HG02759 (cell line): Measurements from ENCODE around the gene TIRAP.
"Not testable (repeated sequence)": the region's sequence is repeated elsewhere in the genome, so short reads cannot be mapped to it uniquely, and the experiment has no call there.

Source experiments
- ATAC-seq: cut with Tn5 transposase; IDR thresholded peaks from one replicate; pipeline ENCODE4 v1.9.1; 2021; ENCODE audit warnings: mild to moderate bottlenecking, moderate library complexity; ENCODE audit not compliant: unreplicated experiment

The TIRAP gene, protein sequence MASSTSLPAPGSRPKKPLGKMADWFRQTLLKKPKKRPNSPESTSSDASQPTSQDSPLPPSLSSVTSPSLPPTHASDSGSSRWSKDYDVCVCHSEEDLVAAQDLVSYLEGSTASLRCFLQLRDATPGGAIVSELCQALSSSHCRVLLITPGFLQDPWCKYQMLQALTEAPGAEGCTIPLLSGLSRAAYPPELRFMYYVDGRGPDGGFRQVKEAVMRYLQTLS

DNA sequence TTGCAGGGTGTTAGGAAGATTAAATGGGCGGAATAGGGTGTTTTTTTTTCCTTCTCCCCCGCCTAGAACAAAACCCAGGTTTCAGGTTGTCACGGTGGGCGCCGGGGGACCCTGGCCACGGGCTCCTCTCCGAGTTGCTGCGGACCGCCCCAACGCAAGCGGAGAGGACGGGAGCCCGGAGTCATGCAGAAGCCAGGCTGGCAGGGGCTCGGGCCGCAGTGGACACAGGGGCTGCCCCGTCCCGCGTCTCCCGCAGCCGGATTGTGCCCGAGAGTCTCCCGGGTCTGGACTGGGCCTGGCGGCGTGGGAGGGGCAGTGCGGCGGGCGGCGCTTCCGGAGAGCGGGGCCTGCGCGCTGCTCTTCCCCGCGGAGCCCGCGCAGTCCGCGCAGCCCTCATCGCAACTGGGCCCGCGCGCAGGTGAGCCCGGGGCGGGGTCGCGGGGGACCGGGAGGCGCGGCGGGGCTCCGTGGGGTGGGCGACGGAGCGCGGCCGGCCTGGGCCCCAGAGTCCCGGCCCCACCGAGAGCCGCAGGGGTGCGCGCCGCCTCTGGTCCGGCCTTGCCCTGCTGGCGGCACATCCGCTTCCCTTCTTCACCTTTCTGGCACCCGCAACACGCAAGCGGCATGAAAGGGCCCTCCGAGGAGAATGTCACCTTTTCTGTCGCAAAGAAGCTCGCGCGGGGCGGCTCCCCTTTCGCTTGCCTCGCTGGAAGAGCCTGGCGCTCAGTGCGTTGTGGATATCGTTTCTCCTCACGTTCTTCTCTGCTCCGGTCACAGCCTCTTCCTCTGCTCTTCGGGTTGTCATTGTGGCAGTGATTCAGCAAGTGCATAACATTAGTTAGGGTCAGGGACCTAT, at the start of gene TIRAP:
Gene TIRAP, plus strand, starts transcription at position 358 of the 856 bp plus-strand sequence. CDS start 7,802 bp downstream, outside the sequence.
- ATAC-seq: peak; percentile 81

DNA sequence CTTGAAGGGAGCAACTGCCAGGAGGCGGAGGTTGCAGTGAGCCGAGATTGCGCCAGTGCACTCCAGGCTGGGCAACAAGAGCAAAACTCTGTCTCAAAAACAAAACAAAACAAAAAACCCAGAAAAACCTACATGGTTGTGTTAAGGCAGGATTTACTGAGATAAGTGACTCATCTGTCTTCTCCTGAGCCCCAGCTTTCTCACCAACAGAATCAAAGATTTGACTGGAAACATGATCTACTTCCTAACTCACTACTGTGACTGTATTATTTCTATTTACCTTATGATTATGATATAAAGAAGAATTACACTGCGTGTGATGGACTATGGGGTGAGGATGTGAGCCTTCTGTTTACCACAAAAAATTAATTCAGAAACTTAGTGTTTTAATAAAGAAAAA, 49.5 kb upstream of the TIRAP start:
- ATAC-seq: no peak

DNA sequence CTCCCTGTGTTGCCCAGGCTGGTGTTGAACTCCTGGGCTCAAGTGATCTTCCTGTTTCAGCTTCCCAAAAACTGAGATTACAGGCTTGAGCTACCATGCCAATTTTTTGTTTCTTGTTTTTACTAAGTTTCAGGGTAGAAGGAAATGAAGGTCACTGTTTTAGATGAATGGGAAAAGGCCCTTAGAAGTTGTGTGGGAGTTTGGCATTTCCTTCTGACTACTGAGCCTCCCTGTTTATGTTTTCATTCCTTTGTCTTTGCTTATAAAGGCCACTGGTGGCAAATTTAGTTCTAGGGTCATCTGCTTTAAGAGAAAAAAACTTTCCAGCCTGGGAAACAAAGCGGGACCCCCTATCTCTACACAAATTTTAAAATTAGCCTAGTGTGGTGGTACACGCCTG, 36.3 kb upstream of the TIRAP start:
- no peak for ATAC-seq

DNA sequence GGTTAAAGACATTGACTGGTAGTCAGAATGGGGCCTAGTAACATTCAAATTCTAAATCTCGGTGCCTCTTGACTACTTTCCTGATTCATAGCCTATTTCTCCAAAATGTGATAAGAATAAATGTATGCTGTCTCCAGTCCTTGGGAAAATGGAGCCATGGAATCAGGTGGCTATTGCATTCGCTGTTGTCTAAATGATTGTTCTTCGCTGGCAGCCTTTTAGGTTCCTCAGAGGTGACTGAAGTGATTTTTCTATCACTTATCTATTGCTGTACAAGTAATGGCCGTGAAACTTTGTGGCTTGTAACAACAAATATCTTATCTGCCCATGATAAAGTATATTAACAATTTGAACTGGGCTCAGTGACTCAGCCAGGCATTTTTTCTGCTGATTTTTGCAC, 29.6 kb upstream of the TIRAP start:
- no peak for ATAC-seq

DNA sequence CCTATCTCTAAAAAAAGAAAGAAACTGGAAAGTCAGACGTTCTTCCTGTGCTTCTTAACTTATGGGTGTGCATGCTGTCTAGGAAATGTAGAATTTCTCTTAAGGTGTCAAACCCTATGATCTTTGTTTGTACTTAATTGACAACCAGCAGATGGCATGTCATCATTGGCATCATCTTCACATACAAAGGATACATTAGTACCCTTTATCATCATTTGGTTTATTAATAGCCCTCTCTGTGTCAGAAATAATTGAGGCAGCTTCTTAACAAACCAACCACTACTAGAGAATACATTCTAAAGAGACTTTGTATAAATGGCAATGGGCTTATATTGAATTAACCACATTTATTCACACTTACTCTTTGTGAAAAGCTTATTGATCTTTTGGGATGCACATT, 28.1 kb upstream of the TIRAP start:
- ATAC-seq: no peak

DNA sequence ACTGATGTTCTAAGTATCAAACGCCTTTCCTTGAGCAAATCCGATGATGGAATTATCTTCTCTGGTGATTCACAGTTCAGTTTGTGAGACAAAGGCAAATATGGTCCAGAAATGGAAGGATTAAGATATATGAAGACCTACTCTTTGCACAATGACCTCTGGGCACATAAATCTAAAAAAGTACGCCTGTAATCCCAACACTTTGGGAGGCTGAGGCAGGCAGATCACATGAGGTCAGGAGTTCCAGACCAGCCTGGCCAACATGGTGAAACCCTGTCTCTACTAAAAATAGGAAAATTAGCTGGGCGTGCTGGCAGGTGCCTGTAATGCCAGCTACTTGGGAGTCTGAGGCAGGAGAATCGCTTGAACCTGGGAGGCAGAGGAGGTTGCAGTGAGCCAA, 27.4 kb upstream of the TIRAP start:
- ATAC-seq: not testable (repeated sequence)

DNA sequence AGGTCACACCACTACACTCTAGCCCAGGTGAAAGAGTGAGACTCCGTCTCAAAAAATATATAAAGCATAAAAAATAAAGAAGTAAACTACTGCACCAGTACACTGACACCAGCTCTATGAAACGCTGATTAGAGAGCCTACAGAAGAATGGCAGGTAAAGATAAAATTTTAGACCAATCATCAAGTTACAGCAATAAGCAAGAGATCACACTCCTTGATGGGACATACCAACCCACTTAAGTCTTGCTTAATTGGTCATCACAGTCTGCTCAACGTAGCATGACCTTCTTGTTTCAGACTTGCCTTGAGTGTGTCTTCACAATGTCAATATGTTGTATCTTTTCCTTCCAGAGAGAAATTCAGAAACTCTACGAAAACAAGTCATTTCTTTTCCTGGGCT, 26.7 kb upstream of the TIRAP start:
- ATAC-seq: no peak

DNA sequence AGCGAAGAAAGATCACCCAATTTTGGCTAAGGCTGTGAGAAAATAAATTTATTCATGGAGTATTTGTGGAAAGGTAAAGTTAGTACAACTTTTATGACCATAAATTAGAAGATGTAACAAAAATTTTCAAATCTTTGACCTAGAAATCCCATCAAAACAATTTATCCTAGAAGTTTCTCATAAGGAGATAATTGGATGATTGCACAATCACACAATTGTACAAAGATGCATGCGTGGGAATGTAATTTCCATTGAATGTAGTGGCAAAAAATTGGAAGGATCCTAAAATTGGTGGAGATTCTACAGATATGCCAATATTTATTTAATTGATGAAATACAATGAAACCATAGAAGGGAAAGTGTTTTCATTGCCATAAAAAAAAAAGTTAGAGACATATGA, 25.7 kb upstream of the TIRAP start:
- ATAC-seq: no peak

DNA sequence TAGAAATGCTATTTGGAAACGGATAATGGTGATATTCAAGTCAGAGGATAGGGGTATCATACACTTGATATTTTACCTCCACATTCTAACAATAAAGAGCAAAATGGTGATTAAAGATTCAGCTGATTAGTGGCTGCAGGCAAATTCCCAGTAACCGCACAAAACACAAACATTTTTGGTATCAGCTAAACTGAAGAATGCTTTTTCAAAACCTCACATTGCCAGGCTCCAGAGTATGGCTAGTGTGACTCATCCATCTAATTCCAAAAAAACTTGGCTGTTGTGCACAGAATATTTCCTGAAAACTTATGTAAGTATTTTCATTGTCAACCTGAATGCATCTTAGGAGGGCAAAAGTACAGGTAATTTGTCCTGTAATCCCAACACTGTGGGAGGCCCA, 25.1 kb upstream of the TIRAP start:
- ATAC-seq: no peak

DNA sequence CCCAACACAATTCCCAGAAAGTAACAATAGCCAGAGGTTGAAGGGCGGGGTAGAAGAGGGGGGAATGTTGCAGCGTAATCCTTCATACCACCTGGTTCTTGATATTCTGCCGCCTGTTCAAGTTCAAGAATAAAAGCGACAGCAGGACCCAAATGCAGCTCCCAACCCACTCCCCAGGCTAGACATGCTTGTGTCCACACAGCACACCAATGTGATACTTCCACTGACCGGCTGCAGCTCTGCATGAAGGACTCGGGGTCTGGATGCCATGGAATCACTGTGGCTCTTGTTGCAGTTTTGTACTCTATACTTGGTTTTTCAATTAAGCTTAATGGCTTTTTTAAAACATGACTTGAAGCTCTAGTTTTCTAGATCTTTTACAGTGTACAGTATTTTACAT, 20.7 kb upstream of the TIRAP start:
- no peak for ATAC-seq

DNA sequence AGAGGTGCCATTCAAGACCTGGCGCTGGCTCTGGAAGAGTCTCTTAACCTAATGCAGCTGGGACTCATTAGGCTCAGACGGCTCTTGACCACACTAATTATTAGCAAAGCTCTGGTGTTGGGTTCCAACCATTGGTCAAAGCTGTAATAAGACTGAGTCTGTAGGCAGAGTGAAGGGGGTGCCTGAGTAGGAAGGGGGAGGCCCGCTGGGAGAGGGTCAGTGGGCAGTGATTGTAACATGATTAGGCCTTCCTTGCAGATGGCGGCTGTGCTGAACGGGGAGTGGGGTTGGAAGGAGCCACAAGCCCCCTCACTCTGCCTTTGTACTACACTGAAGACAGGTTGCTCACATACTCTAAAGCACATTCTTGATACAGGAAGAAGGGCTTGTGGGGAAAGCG, 19.4 kb upstream of the TIRAP start:
- no peak for ATAC-seq

DNA sequence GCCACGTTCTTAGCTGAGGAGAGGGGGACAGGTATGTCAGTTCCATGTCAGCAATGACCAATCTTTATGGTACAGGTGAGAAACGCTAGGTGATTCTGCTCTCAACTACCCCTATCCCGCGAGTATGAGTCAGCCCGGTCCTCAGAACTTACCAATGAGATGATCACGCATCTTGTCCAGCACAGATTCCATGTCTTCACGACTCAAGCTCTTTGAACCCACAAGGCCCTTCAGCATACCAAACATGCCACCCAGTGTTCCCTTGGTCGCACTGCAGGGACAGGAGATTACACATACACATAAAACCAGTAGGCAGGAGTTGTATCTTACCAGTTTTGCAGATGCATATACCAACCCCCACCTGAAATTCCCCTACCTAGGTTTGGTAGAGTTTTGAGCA, 17.1 kb upstream of the TIRAP start:
- ATAC-seq: no peak

DNA sequence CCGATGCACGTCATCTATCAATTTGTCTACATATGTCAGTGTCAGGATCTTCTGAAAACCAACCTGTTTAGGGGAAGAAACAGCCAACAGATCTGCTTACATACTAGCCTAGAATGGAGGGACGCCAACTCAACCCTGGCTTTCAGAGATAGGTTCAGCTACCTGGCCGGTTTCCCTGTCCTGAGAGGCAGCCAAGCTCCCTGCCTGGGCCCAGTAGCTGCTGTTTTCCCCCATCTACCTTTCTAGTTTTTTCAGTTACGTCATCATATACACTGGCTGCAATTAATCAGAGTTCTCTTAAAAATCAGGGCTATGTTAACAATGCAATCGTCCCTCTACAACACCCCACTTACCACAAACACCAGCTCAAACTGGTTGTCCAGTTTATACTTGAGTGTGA, 15.2 kb upstream of the TIRAP start:
- ATAC-seq: no peak

DNA sequence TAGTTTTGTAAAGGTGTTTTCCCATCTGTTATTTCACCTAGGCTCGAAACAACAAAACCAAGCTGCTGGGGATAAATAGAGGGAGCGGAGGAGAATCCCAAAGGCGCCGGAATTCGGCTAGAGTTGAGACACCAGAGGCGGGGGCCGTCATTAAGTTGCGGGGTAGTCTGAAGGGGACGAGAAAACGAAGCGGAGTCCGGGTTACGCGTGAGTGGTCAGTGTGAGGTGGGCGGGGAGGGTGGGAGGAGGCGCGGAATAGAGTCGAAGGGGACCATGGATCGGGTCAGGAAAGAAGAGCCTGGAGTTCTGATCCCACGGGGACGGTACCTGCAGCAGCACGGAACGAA, 14.6 kb upstream of the TIRAP start:
- peak; percentile 6 for ATAC-seq

DNA sequence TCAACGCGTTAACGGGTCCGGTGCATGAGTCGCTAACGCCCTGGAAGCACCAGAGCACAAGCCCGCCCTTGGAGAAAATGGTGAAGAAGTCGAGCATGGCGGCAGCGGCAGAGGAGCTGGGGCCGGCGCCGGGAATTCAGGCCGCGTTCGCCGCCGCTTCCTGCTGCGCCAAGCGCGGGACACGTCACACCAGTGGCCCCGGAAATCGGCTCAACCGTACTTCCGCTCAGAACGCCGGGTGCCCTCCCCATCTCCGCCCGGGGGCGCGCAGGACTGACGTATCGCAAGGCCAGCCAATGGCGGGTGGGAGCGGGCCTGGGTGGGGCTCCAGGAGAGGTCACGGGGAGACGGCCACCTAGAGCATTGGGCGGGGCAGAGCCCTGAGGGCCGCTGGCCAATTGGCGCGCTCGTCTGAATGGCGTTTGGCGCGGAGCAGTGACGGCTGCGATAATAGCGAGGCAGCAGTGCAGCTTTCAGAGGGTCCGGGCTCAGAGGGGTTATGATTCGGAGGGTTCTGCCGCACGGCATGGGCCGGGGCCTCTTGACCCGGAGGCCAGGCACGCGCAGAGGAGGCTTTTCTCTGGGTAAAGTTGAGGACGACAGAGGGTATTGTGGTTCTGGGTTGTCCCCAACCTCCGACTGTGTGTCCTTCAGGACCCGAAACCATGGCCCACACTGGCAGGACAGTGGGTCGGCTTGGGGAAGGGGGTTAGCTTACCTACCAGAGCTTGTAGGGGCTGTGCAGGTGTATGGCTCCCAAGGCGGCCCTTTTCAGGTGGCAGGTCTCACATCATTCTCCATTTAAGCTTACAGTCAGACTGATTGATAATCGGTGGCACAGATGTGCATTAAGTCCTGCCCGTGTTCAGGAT, 13.9 kb upstream of the TIRAP start, which contains the start of the genes FOXRED1 and SRPRA:
Gene FOXRED1, plus strand, starts transcription at position 447 of the 872 bp plus-strand sequence. Its CDS starts 53 bp downstream, at position 500.
Gene SRPRA, minus strand, starts transcription at position 188 of the 872 bp plus-strand sequence. Its CDS starts 91 bp downstream, at position 97.
- ATAC-seq: peak; percentile 99

DNA sequence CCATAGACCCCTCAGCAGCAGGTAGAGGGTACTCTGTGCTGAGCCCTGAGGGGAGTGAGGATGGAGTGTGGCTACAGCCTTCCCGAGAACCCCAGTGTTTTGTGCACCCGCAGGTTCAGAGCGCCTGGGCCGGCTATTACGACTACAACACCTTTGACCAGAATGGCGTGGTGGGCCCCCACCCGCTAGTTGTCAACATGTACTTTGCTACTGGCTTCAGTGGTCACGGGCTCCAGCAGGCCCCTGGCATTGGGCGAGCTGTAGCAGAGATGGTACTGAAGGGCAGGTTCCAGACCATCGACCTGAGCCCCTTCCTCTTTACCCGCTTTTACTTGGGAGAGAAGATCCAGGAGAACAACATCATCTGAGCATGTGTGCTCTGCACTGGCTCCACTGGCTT, 5.6 kb upstream of the TIRAP start:
- no peak for ATAC-seq

DNA sequence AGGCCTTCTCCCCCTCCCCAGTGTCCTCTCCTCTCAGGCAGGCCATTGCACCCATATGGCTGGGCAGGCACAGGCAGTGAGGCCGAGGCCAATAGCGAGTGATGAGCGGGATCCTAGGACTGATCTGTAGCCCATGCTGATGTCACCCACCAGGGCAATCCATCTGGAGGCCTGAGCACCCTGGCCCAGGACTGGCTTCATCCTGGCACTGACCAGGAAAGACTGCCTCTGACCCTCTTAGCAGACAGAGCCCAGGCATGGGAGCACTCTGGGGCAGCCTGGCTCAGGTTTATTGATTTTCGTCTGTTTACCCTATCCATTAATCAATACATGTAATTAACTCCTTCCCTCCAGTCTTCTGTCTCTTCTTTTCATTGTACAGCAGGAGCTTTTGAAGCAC, 5.1 kb upstream of the TIRAP start:
- ATAC-seq: no peak

DNA sequence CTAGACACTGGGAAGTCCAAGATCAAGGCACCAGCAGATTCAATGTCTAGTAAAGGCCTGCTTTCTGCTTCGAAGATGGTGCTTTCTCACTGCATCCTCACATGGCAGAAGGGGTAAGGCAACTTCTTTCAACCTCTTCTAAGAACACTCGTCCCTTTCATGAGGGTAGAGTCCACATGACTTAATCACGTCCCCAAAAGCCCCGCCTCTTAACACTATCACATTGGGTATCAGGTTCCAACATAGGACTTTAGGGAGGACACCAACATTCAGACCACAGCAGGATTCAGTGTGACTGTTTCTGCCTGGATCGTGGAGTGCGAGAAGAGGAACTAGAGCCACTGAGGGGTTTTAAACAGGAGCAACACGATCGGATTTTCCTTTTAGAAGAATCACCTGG, 3.7 kb upstream of the TIRAP start:
- no peak for ATAC-seq

DNA sequence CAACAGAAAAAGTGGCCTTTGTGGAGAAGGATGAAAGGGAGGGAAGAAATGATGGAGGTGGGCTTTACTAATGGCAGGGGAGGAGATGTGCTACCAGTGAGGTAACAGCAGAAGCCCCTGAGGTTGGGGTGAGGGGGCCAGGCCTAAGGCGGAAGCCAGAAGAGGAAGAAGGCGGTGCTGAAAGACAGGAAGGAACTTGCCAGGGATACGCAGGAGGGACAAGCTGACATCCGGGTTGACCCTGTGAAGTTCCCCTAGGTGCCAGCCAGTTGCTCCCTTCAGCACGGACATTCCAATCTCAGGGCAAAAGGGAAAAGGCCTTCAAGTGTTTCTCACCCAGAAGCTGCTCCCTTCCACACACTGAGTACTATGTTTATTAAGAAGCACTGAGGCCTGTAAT, 2.3 kb upstream of the TIRAP start:
- no peak for ATAC-seq

DNA sequence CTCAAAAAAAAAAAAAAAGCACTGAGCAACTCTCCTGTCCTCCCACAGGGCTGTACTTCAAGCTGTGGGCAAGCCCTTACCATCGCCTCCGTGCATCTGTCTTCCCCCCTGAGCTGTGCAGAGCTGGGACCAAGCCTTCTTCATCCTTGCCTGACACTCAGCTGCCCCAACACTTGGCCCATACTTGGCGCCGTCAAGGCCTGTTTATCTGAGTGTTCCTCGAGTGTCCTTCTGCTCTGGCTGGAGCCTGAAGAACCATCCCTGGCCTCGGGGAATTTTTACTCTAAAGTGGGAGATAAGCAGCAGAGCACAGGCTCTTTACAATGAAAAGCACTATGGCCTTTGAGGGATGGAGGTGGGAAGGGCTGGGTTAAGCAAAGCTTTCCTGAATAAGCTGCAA, 1.6 kb upstream of the TIRAP start:
- no peak for ATAC-seq

DNA sequence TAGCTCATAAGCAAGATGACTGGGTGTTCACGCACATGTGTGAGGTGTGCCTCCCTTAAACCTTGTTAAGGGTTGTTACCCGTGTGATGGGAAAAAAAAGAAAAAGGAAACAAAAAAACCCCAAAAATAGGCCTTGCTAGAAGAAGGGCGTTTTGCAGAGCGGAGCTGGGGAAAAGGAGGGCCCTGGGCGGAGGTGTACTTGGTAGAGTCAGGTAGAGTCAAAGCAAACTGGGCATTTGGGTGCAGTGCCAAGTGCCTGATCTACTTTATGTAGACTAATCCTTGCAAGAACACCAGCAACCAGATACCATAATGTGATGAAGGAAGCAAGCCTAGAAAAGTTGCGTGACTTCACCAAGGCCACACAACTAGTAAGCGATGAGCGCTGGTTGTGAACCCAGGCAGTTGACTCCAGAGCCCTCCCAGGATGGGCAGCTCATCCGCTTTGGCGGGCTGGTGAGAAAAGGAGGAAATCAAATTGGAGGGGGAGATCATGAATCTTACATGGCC, 1.2 kb upstream of the TIRAP start:
- no peak for ATAC-seq
